Measurements from ENCODE around the gene EPHA7.

The EPHA7 gene

GRCh38 chr6:93417421-93418013 lies 1.8 kb downstream of the EPHA7 start:
- H3K27ac ChIP-seq (ENCODE audit: low read depth, low read length): peak overlapping the region; percentile 80
- no peaks in the 10 kb centered on the region for H3K4me1 ChIP-seq (ENCODE audit: control insufficient read depth, insufficient read depth, low read length)
- no peak overlapping the region for H3K9ac ChIP-seq (ENCODE audit: low read length)
- peak overlapping the region; percentile 81 for H3K4me3 ChIP-seq (ENCODE audit: low read length)
- H3K36me3 ChIP-seq (ENCODE audit: control insufficient read depth, insufficient read depth, low read length): no peaks in the 10 kb centered on the region
- H3K27me3 ChIP-seq (ENCODE audit: control insufficient read depth, insufficient read depth, low read length): peaks cover 7% of the 10 kb centered on the region

DNA sequence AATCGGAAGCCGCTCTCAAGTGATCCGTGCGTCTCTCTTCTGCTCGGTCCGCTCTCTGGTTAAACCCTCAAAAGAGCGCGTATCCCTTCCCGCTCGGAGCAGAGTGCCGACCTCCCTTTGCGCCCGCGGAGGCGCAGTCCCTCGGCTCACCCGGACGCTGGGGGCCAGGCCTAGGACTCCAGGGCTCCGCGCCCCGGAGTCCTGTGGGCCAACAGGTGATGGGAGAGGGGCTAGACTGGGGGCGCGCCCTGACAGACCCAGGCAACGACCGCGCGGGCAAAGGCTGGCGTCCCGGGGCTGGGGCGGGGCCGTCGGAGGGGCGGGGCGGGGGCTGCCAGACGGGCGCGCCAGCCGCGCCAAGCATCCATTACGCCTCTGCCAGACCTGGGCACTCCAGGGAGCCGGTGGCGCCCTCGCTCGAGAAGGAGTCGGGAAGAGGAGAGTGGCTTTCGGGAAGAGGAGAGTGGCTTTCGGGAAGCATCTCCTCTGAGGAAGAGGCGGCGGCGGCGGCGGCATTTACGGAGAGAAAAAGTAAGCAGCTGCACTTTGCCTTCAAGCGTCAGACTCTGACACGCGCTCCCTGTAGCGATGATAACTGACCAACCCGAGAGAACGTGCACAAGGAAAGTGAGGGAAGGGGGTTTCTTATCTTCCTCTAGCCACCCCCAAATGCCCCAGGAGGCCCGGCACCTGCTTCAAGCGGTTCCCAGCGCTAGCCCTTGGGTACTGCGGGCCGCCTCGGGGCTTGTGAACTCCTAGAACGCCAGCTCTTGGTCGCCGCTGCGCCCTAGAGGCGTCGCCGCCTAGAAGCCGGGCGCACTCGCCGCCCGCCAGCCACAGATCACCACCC lies 2.6 kb downstream of the EPHA7 start:
- Histone ChIP-seq H3K4me3 (ENCODE audit: low read length) (peak overlapping the region; percentile 81), H3K27ac (ENCODE audit: low read depth, low read length) (peak overlapping the region; percentile 80), H3K36me3 (ENCODE audit: control insufficient read depth, insufficient read depth, low read length) (no peaks in the 10 kb centered on the region), H3K4me1 (ENCODE audit: control insufficient read depth, insufficient read depth, low read length) (peaks cover 2% of the 10 kb centered on the region), H3K9ac (ENCODE audit: low read length) (no peak overlapping the region), H3K27me3 (ENCODE audit: control insufficient read depth, insufficient read depth, low read length) (peaks cover 7% of the 10 kb centered on the region)

DNA sequence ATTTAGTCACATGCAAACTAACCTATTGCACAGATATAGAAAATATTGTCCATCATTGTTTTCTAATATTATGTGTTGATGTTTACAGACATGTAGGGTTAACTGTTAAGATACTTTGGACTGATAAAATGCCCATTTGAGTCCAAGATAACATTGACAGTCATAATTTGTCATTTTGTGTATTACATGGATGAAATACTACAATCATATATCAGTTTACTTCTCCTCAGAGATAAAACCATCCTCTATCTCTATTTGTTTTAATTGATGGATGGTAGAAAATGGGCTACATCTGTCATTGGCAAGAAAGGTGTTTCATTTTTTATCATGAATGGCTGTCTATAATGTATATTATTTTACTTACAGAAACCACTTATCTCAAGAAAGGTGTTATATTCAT lies 6.2 kb downstream of the EPHA7 start:
- Histone ChIP-seq H3K4me1 (ENCODE audit: control insufficient read depth, insufficient read depth, low read length) (peaks cover 2% of the 10 kb centered on the region), H3K27me3 (ENCODE audit: control insufficient read depth, insufficient read depth, low read length) (peaks cover 7% of the 10 kb centered on the region), H3K36me3 (ENCODE audit: control insufficient read depth, insufficient read depth, low read length) (no peaks in the 10 kb centered on the region), H3K9ac (ENCODE audit: low read length) (no peak overlapping the region), H3K4me3 (ENCODE audit: low read length) (no peak overlapping the region), H3K27ac (ENCODE audit: low read depth, low read length) (no peak overlapping the region)

DNA sequence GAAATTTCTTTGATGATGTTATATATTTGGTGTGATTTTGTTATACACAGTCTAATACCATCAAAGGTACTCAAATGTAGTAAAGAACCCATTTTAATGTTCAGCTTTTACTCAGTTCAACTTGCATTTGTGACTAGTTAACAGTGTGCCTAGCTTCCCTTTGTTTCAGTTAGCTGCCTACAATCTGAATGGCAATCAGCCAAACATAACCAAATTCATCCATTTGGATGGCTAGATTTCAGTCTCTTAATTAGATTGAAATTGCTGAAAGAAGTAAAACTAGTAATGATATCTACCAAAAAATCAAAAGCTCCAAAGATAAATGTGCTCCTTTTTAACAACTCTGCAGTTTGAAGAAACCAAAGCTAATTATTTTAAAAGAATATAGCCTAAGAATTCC lies 6.9 kb downstream of the EPHA7 start:
- Histone ChIP-seq H3K4me1 (ENCODE audit: control insufficient read depth, insufficient read depth, low read length) (peaks cover 2% of the 10 kb centered on the region), H3K27me3 (ENCODE audit: control insufficient read depth, insufficient read depth, low read length) (peaks cover 4% of the 10 kb centered on the region), H3K27ac (ENCODE audit: low read depth, low read length) (no peak overlapping the region), H3K4me3 (ENCODE audit: low read length) (no peak overlapping the region), H3K9ac (ENCODE audit: low read length) (no peak overlapping the region), H3K36me3 (ENCODE audit: control insufficient read depth, insufficient read depth, low read length) (no peaks in the 10 kb centered on the region)

DNA sequence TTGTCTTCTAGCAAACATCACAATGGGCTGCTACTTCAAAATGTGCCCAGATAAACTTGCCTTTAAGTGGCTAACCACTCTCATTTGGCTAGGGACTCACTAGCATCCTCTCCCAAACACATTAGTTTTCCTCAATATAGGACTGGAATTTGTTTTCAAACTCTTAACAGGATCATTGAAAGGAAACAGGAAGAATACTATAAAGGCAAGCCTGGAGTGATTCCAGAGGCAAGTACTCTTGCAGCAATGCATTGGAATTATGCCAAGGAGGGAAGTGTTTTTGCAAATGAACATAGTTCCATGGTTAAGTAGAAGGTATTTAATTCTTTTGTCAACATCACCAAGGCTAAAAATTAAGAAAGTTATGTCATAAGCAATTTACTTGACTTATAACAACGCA lies 12.2 kb downstream of the EPHA7 start:
- no peaks in the 10 kb centered on the region for H3K27me3 ChIP-seq (ENCODE audit: control insufficient read depth, insufficient read depth, low read length)
- no peak overlapping the region for H3K4me3 ChIP-seq (ENCODE audit: low read length)
- no peak overlapping the region for H3K9ac ChIP-seq (ENCODE audit: low read length)
- no peak overlapping the region for H3K27ac ChIP-seq (ENCODE audit: low read depth, low read length)
- no peaks in the 10 kb centered on the region for H3K36me3 ChIP-seq (ENCODE audit: control insufficient read depth, insufficient read depth, low read length)
- H3K4me1 ChIP-seq (ENCODE audit: control insufficient read depth, insufficient read depth, low read length): peaks cover 3% of the 10 kb centered on the region

DNA sequence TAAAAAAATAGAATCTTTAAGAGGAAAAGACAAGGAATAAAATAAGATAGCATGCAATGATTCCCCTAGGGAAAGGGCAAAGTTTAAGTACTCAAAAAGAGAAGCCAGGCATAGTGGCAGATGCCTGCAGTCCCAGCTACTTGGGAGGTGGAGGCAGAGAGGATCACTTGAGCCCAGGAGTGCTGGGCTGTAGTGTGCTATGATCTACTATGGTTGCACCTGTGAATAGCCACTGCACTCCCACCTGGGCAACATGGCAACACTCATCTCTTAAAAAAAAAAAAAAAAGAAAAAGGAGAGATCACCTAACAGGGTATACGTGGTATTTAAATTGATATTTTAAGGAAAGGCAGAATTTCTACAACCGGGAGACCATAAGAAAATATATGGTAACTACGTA lies 16.0 kb downstream of the EPHA7 start:
- peaks cover 5% of the 10 kb centered on the region for H3K4me1 ChIP-seq (ENCODE audit: control insufficient read depth, insufficient read depth, low read length)
- no peak overlapping the region for H3K27ac ChIP-seq (ENCODE audit: low read depth, low read length)
- H3K9ac ChIP-seq (ENCODE audit: low read length): no peak overlapping the region
- H3K36me3 ChIP-seq (ENCODE audit: control insufficient read depth, insufficient read depth, low read length): no peaks in the 10 kb centered on the region
- no peak overlapping the region for H3K4me3 ChIP-seq (ENCODE audit: low read length)
- H3K27me3 ChIP-seq (ENCODE audit: control insufficient read depth, insufficient read depth, low read length): no peaks in the 10 kb centered on the region

- peaks cover 10% of the 10 kb centered on the region for H3K4me1 ChIP-seq (ENCODE audit: control insufficient read depth, insufficient read depth, low read length)
- no peak overlapping the region for H3K4me3 ChIP-seq (ENCODE audit: low read length)
- no peaks in the 10 kb centered on the region for H3K36me3 ChIP-seq (ENCODE audit: control insufficient read depth, insufficient read depth, low read length)
- H3K9ac ChIP-seq (ENCODE audit: low read length): no peak overlapping the region
- no peaks in the 10 kb centered on the region for H3K27me3 ChIP-seq (ENCODE audit: control insufficient read depth, insufficient read depth, low read length)
- H3K27ac ChIP-seq (ENCODE audit: low read depth, low read length): no peak overlapping the region
These were observed 20.6 kb downstream of the EPHA7 start for GRCh38 chr6:93398723-93399122.

- H3K27me3 ChIP-seq (ENCODE audit: control insufficient read depth, insufficient read depth, low read length): no peaks in the 10 kb centered on the region
- H3K4me1 ChIP-seq (ENCODE audit: control insufficient read depth, insufficient read depth, low read length): peaks cover 10% of the 10 kb centered on the region
- no peak overlapping the region for H3K27ac ChIP-seq (ENCODE audit: low read depth, low read length)
- H3K4me3 ChIP-seq (ENCODE audit: low read length): no peak overlapping the region
- H3K9ac ChIP-seq (ENCODE audit: low read length): no peak overlapping the region
- H3K36me3 ChIP-seq (ENCODE audit: control insufficient read depth, insufficient read depth, low read length): no peaks in the 10 kb centered on the region
These were observed 24.9 kb downstream of the EPHA7 start for GRCh38 chr6:93394471-93394870.

DNA sequence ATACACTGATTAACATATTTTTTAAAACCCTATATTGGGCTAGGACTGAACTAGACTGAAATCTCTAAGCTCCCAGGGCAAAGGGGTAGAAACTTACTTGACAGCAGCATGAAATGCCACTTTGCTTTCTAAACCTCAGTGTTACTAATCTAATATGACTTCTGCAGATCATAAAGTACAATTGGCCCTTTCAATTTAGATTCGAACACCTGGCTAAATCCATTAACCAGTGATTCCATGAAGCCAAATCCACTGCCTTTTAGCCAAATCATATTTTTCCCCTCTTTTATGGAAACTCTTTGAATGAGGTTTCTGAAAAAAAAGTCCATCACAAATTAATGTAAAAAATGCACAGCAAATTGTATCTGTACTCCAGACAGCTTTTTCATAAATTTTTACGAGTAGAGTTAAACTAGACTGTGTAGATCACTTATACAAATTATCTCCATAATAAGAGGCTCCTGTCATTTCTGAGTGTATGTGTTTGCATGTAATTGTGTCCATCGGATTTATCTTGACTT lies 25.7 kb downstream of the EPHA7 start:
- H3K9ac ChIP-seq (ENCODE audit: low read length): no peak overlapping the region
- H3K36me3 ChIP-seq (ENCODE audit: control insufficient read depth, insufficient read depth, low read length): no peaks in the 10 kb centered on the region
- H3K4me1 ChIP-seq (ENCODE audit: control insufficient read depth, insufficient read depth, low read length): peaks cover 7% of the 10 kb centered on the region
- H3K27ac ChIP-seq (ENCODE audit: low read depth, low read length): no peak overlapping the region
- no peak overlapping the region for H3K4me3 ChIP-seq (ENCODE audit: low read length)
- no peaks in the 10 kb centered on the region for H3K27me3 ChIP-seq (ENCODE audit: control insufficient read depth, insufficient read depth, low read length)

- H3K27ac ChIP-seq (ENCODE audit: low read depth, low read length): no peak overlapping the region
These were observed 26.6 kb downstream of the EPHA7 start for GRCh38 chr6:93392797-93393196.

DNA sequence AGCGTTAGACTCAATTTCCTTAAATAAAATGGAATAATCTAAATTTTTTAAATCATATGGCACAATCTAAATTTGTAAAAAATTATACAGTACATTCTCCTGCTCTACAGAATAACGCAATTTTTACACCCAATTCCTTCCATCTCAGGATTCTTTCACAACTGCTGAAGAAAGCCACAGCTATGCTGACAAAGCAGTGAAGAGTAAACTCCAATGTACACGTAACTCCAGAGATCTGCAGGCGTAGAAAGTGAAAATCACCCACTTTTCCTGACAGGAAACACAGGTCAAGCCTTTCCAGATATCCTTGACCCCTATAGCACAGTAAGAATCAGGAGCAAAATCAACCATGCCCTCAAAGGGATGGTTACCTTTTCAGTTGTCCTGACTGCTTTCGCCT lies 27.4 kb downstream of the EPHA7 start:
- Histone ChIP-seq H3K36me3 (ENCODE audit: control insufficient read depth, insufficient read depth, low read length) (no peaks in the 10 kb centered on the region), H3K4me3 (ENCODE audit: low read length) (no peak overlapping the region), H3K4me1 (ENCODE audit: control insufficient read depth, insufficient read depth, low read length) (peaks cover 4% of the 10 kb centered on the region), H3K27me3 (ENCODE audit: control insufficient read depth, insufficient read depth, low read length) (no peaks in the 10 kb centered on the region), H3K9ac (ENCODE audit: low read length) (no peak overlapping the region), H3K27ac (ENCODE audit: low read depth, low read length) (no peak overlapping the region)

More at GRCh38 chr6:93392797-93393196, 26.6 kb downstream of the EPHA7 start:
- no peak overlapping the region for H3K9ac ChIP-seq (ENCODE audit: low read length)
- no peak overlapping the region for H3K4me3 ChIP-seq (ENCODE audit: low read length)
- H3K36me3 ChIP-seq (ENCODE audit: control insufficient read depth, insufficient read depth, low read length): no peaks in the 10 kb centered on the region
- H3K27me3 ChIP-seq (ENCODE audit: control insufficient read depth, insufficient read depth, low read length): no peaks in the 10 kb centered on the region
- H3K4me1 ChIP-seq (ENCODE audit: control insufficient read depth, insufficient read depth, low read length): peaks cover 7% of the 10 kb centered on the region

DNA sequence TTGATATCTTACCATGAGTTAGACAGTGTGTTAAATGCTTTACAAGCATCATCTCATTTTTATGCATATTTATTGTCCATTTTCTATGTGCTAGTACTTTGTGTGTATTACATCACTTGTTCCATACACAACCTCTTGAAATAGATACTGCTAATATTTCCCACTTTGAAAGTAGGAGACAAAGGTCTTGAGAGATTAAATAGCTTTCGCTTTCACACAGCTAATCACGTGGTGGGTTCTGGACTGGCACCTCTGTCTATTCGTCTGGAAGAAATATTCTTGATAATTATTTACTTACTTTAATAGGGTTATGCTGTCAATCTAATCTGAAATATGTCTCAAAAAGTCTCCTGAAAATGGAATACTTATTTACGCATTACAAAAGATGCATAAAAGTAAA lies 30.2 kb downstream of the EPHA7 start:
- H3K4me1 ChIP-seq (ENCODE audit: control insufficient read depth, insufficient read depth, low read length): peaks cover under 1% of the 10 kb centered on the region
- H3K27ac ChIP-seq (ENCODE audit: low read depth, low read length): no peak overlapping the region
- no peaks in the 10 kb centered on the region for H3K27me3 ChIP-seq (ENCODE audit: control insufficient read depth, insufficient read depth, low read length)
- H3K9ac ChIP-seq (ENCODE audit: low read length): no peak overlapping the region
- no peaks in the 10 kb centered on the region for H3K36me3 ChIP-seq (ENCODE audit: control insufficient read depth, insufficient read depth, low read length)
- no peak overlapping the region for H3K4me3 ChIP-seq (ENCODE audit: low read length)

DNA sequence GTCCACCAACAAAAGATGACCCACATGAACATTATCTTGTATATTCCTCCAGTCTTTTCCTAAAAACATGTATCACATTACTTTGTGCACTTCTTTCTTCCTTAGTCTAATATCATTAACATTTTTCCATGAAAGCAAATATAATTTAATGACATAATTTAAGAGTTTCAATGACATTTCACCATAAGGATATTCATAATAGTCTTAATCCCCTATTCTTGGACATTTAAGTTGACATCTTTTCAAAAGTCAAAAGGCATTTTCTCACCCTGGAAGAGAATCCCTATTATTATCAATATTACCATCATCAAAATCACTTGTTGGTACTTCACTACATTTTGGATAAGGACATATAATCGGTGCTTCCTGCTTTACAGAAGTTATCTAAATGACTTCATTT lies 31.3 kb downstream of the EPHA7 start:
- Histone ChIP-seq H3K4me3 (ENCODE audit: low read length) (no peak overlapping the region), H3K36me3 (ENCODE audit: control insufficient read depth, insufficient read depth, low read length) (no peaks in the 10 kb centered on the region), H3K4me1 (ENCODE audit: control insufficient read depth, insufficient read depth, low read length) (no peaks in the 10 kb centered on the region), H3K27me3 (ENCODE audit: control insufficient read depth, insufficient read depth, low read length) (no peaks in the 10 kb centered on the region), H3K9ac (ENCODE audit: low read length) (no peak overlapping the region), H3K27ac (ENCODE audit: low read depth, low read length) (no peak overlapping the region)

Measured in rectal smooth muscle tissue (tissue), 1 donor.